Measurements from ENCODE around the gene SMAD4.
A peak's percentile ranks its signal among the peaks of the same experiment; 100 is the strongest.
"Not testable (repeated sequence)": the region's sequence is repeated elsewhere in the genome, so short reads cannot be mapped to it uniquely, and the experiment has no call there.

SMAD4 gene

GRCh38 chr18:51072586-51073313 is 42.7 kb downstream of the SMAD4 start:
- DNase-seq, result no peak

GRCh38 chr18:51074605-51075004 is 44.6 kb downstream of the SMAD4 start:
- no peak for DNase-seq

GRCh38 chr18:51076503-51076902 is 46.5 kb downstream of the SMAD4 start:
- no peak for DNase-seq

GRCh38 chr18:51077217-51077616 is 47.2 kb downstream of the SMAD4 start:
- peak; percentile 84 for DNase-seq

GRCh38 chr18:51078026-51078425 is 48.0 kb downstream of the SMAD4 start:
- no peak for DNase-seq

GRCh38 chr18:51082571-51083267 is 52.7 kb downstream of the SMAD4 start:
- no peak for DNase-seq

- no peak for DNase-seq
Measured at GRCh38 chr18:51083398-51083797, 53.4 kb downstream of the SMAD4 start.

GRCh38 chr18:51088410-51088809 is 58.4 kb downstream of the SMAD4 start:
- no peak for DNase-seq

- no peak for DNase-seq
Measured at GRCh38 chr18:51089691-51090090, 59.7 kb downstream of the SMAD4 start.

- DNase-seq, result no peak
Measured at GRCh38 chr18:51091270-51091669, 61.3 kb downstream of the SMAD4 start.

GRCh38 chr18:51092117-51092516 is 62.1 kb downstream of the SMAD4 start:
- DNase-seq, result no peak

- not testable (repeated sequence) for DNase-seq
Measured at GRCh38 chr18:51092967-51093366, 63.0 kb downstream of the SMAD4 start.

GRCh38 chr18:51097021-51097822 is 67.2 kb downstream of the SMAD4 start:
- no peak for DNase-seq

GRCh38 chr18:51098082-51098481 is 68.1 kb downstream of the SMAD4 start:
- no peak for DNase-seq

GRCh38 chr18:51098513-51098912 is 68.5 kb downstream of the SMAD4 start:
- DNase-seq, result no peak

GRCh38 chr18:51100385-51101120 is 70.5 kb downstream of the SMAD4 start:
- no peak for DNase-seq

- DNase-seq, result no peak
Measured at GRCh38 chr18:51107082-51107481, 77.1 kb downstream of the SMAD4 start.

- peak; percentile 38 for DNase-seq
Measured at GRCh38 chr18:51107598-51108305, 77.7 kb downstream of the SMAD4 start.

GRCh38 chr18:51108330-51108729 is 78.3 kb downstream of the SMAD4 start:
- no peak for DNase-seq

- DNase-seq, result peak; percentile 22
Measured at GRCh38 chr18:51110073-51110797, 80.2 kb downstream of the SMAD4 start.

GRCh38 chr18:51111633-51112355 is 81.8 kb downstream of the SMAD4 start:
- not testable (repeated sequence) for DNase-seq
